ENCODE measurements around the gene EVI5L.

EVI5L gene

GRCh38 chr19:7832009-7832408, 2.0 kb downstream of the EVI5L start:
- ChIA-PET CTCF (interaction anchor here (0.5 to 1.4 kb wide), 4 partner anchors 9 to 1148 kb away, joined by 3 to 4 read pairs (median 4); partner anchors contain the start of gene TRAPPC5), POLR2A (ENCODE audit: low non-redundant PET) (no interaction called here)

GRCh38 chr19:7832781-7833180, 2.8 kb downstream of the EVI5L start:
- CTCF ChIA-PET = no interaction called here
- TF ChIP-seq CTCF (conservative IDR thresholded peaks at IDR 0.05; ENCODE audit: low read depth) = no peak
- peak overlapping the region; percentile 94 for H3K27ac ChIP-seq

More at GRCh38 chr19:7832009-7832408, 2.0 kb downstream of the EVI5L start:
- no peak for DNase-seq (ENCODE audit: low spot score)
- no peak for TF ChIP-seq CTCF (conservative IDR thresholded peaks at IDR 0.05; ENCODE audit: low read depth)
- peak overlapping the region; percentile 94 for H3K27ac ChIP-seq

GRCh38 chr19:7833225-7834099, 3.4 kb downstream of the EVI5L start:
- POLR2A ChIA-PET (ENCODE audit: low non-redundant PET) = no interaction called here
- no peak for TF ChIP-seq CTCF (conservative IDR thresholded peaks at IDR 0.05; ENCODE audit: low read depth)
- H3K27ac ChIP-seq = peak overlapping the region; percentile 94
- peak; percentile 91 for DNase-seq (ENCODE audit: low spot score)
- CTCF ChIA-PET = no interaction called here

More at GRCh38 chr19:7832781-7833180, 2.8 kb downstream of the EVI5L start:
- no peak for DNase-seq (ENCODE audit: low spot score)
- POLR2A ChIA-PET (ENCODE audit: low non-redundant PET) = no interaction called here

GRCh38 chr19:7839476-7839875, 9.5 kb downstream of the EVI5L start:
- TF ChIP-seq CTCF (conservative IDR thresholded peaks at IDR 0.05; ENCODE audit: low read depth) = no peak
- POLR2A ChIA-PET (ENCODE audit: low non-redundant PET) = no interaction called here
- CTCF ChIA-PET = no interaction called here
- DNase-seq (ENCODE audit: low spot score) = no peak
- H3K27ac ChIP-seq = peak overlapping the region; percentile 84

- POLR2A ChIA-PET (ENCODE audit: low non-redundant PET) = no interaction called here
- H3K27ac ChIP-seq = no peak overlapping the region
- CTCF ChIA-PET = interaction anchor here (0.6 to 0.8 kb wide), 2 partner anchors 9 to 538 kb away, joined by 3 read pairs; no protein-coding TSS in a partner anchor
- no peak for TF ChIP-seq CTCF (conservative IDR thresholded peaks at IDR 0.05; ENCODE audit: low read depth)
- no peak for DNase-seq (ENCODE audit: low spot score)
Measured at GRCh38 chr19:7840629-7841028, 10.6 kb downstream of the EVI5L start.

GRCh38 chr19:7841751-7842660, 12.0 kb downstream of the EVI5L start:
- CTCF ChIA-PET = no interaction called here
- POLR2A ChIA-PET (ENCODE audit: low non-redundant PET) = no interaction called here
- peak overlapping the region; percentile 28 for H3K27ac ChIP-seq
- no peak for TF ChIP-seq CTCF (conservative IDR thresholded peaks at IDR 0.05; ENCODE audit: low read depth)
- DNase-seq (ENCODE audit: low spot score) = no peak

All from RWPE1 (cell line).